Transverse colon (tissue), 3 donors: ENCODE results near the gene RAPGEF1.

Source experiments
- POLR2A ChIP-seq: fragments of 450-650 bp; IDR thresholded peaks from one replicate; pipeline ENCODE4 v1.6.1; 2016; ENCODE audit warnings: antibody characterized with exemption, mild to moderate bottlenecking, moderate library complexity
- TF ChIP-seq, protein P1 (sequence below), 5 experiments: fragments of 200-600 bp in 3 of 5; fragments of 450-650 bp in 2 of 5; sonication (generic) in 3 of 5; IDR thresholded peaks; 1 replicate in 2 of 5; 2 replicates in 3 of 5; pipeline ENCODE4 v1.5.1; 2016 to 2017; ENCODE audit warnings: antibody characterized with exemption in 5 of 5, inconsistent platforms in 3 of 5, mild to moderate bottlenecking in 2 of 5, moderate library complexity in 1 of 5

DNA sequence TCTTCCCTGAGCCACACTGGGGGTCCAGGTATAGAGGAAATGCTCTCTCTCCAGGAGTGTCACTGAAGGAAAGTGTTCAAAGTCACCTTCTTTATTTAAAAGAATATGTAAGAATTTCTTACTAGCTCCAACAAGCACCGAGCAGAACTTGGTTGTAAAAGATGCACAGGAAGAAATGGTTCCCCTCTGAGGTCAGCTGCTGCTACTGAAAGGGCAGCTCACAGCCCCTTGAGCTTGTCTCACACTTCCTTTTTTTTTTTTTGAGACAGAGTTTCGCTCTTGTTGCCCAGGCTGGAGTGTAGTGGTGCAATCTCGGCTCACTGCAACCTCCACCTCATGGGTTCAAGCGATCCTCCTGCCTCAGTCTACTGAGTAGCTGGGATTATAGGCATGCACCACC is 117.4 kb downstream of the RAPGEF1 start:
- TF ChIP-seq, protein P1, sequence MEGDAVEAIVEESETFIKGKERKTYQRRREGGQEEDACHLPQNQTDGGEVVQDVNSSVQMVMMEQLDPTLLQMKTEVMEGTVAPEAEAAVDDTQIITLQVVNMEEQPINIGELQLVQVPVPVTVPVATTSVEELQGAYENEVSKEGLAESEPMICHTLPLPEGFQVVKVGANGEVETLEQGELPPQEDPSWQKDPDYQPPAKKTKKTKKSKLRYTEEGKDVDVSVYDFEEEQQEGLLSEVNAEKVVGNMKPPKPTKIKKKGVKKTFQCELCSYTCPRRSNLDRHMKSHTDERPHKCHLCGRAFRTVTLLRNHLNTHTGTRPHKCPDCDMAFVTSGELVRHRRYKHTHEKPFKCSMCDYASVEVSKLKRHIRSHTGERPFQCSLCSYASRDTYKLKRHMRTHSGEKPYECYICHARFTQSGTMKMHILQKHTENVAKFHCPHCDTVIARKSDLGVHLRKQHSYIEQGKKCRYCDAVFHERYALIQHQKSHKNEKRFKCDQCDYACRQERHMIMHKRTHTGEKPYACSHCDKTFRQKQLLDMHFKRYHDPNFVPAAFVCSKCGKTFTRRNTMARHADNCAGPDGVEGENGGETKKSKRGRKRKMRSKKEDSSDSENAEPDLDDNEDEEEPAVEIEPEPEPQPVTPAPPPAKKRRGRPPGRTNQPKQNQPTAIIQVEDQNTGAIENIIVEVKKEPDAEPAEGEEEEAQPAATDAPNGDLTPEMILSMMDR (IDR thresholded peaks at IDR 0.05): no peak
- TF ChIP-seq POLR2A: no peak
